Loucy (cell line): Measurements from ENCODE around the gene CD14.

Source experiments
- H2AFZ ChIP-seq: fragments of 200-600 bp; sonication (generic); 2 replicates; pipeline ENCODE4 v1.6.0; 2016; ENCODE audit warnings: antibody characterized with exemption, mild to moderate bottlenecking, low read length, moderate library complexity
- H3F3A ChIP-seq: fragments of 200-600 bp; 2 replicates; pipeline ENCODE4 v1.6.0; 2016; ENCODE audit warnings: antibody characterized with exemption, low read depth, mild to moderate bottlenecking
- H3K27me3 ChIP-seq: fragments of 200-600 bp; sonication (generic); 2 replicates; pipeline ENCODE4 v1.6.1; 2014; ENCODE audit warnings: low read length, mild to moderate bottlenecking; ENCODE audit not compliant: insufficient read depth, poor library complexity, severe bottlenecking
- H3K36me3 ChIP-seq: fragments of 200-600 bp; sonication (generic); 2 replicates; pipeline ENCODE4 v1.6.1; 2016; ENCODE audit warnings: low read length; ENCODE audit not compliant: insufficient read depth
- H3K4me1 ChIP-seq: fragments of 200-600 bp; sonication (generic); 2 replicates; pipeline ENCODE4 v1.5.1; 2014; ENCODE audit warnings: low read length, mild to moderate bottlenecking; ENCODE audit not compliant: insufficient read depth, poor library complexity, severe bottlenecking
- H3K4me2 ChIP-seq: fragments of 200-600 bp; sonication (generic); 2 replicates; pipeline ENCODE4 v1.6.0; 2014; ENCODE audit warnings: antibody characterized with exemption, low read length, low read depth, mild to moderate bottlenecking; ENCODE audit not compliant: poor library complexity, severe bottlenecking
- H3K4me3 ChIP-seq: fragments of 200-600 bp; sonication (generic); 2 replicates; pipeline ENCODE4 v1.5.1; 2014; ENCODE audit warnings: low read length, mild to moderate bottlenecking, mixed read lengths; ENCODE audit not compliant: poor library complexity, severe bottlenecking
- H3K79me2 ChIP-seq: fragments of 200-600 bp; sonication (generic); 2 replicates; pipeline ENCODE4 v1.6.1; 2014; ENCODE audit warnings: low read length; ENCODE audit not compliant: insufficient read depth
- H3K9ac ChIP-seq: fragments of 200-600 bp; sonication (generic); 2 replicates; pipeline ENCODE4 v1.6.0; 2014; ENCODE audit warnings: mild to moderate bottlenecking, low read depth, low read length, moderate library complexity; ENCODE audit not compliant: poor library complexity, severe bottlenecking
- H3K9me2 ChIP-seq: fragments of 200-600 bp; sonication (generic); replicated peaks from 2 replicates; pipeline ENCODE4 v1.6.1; 2016; ENCODE audit warnings: low read depth, low read length, mixed read lengths
- H3K9me3 ChIP-seq: fragments of 200-600 bp; sonication (generic); 2 replicates; pipeline ENCODE4 v1.6.1; 2014; ENCODE audit warnings: mild to moderate bottlenecking, antibody characterized with exemption, low read length, low read depth; ENCODE audit not compliant: insufficient read depth
- H4K20me1 ChIP-seq: fragments of 200-600 bp; sonication (generic); 2 replicates; pipeline ENCODE4 v1.6.0; 2014; ENCODE audit warnings: antibody characterized with exemption, low read length, mild to moderate bottlenecking; ENCODE audit not compliant: insufficient read depth, poor library complexity, severe bottlenecking
- CTCF ChIP-seq: fragments of 200-600 bp; sonication (generic); conservative IDR thresholded peaks from 2 replicates; pipeline ENCODE4 v1.5.1; 2014; ENCODE audit warnings: mild to moderate bottlenecking, antibody characterized with exemption, low read length
- EZH2phosphoT487 ChIP-seq: fragments of 200-600 bp; IDR thresholded peaks from 2 replicates; pipeline ENCODE4 v1.6.1; 2018; ENCODE audit warnings: antibody characterized with exemption, mild to moderate bottlenecking, moderate library complexity, borderline replicate concordance

Gene CD14

GRCh38 chr5:140631036-140631417, 1.9 kb downstream of the CD14 start:
- Histone ChIP-seq H4K20me1 (no peaks in the 10 kb centered on the region), H3K9me3 (no peaks in the 10 kb centered on the region), H2AFZ (no peak overlapping the region), H3F3A (no peaks in the 10 kb centered on the region), H3K4me3 (no peak overlapping the region), H3K9me2 (no peaks in the 10 kb centered on the region), H3K4me1 (no peaks in the 10 kb centered on the region), H3K27me3 (no peaks in the 10 kb centered on the region), H3K36me3 (no peaks in the 10 kb centered on the region), H3K9ac (no peak overlapping the region), H3K79me2 (no peaks in the 10 kb centered on the region), H3K4me2 (no peak overlapping the region)
- TF ChIP-seq EZH2phosphoT487: no peak
- no peak for TF ChIP-seq CTCF

GRCh38 chr5:140630292-140631035, 2.5 kb downstream of the CD14 start:
- no peak overlapping the region for H3K4me3 ChIP-seq
- H3K9me2 ChIP-seq: no peaks in the 10 kb centered on the region
- TF ChIP-seq CTCF: no peak
- H3K4me2 ChIP-seq: no peak overlapping the region
- H3K9me3 ChIP-seq: no peaks in the 10 kb centered on the region
- H3K9ac ChIP-seq: no peak overlapping the region
- H2AFZ ChIP-seq: no peak overlapping the region
- H3K79me2 ChIP-seq: no peaks in the 10 kb centered on the region
- no peaks in the 10 kb centered on the region for H4K20me1 ChIP-seq
- H3F3A ChIP-seq: no peaks in the 10 kb centered on the region
- no peaks in the 10 kb centered on the region for H3K36me3 ChIP-seq
- no peaks in the 10 kb centered on the region for H3K27me3 ChIP-seq
- H3K4me1 ChIP-seq: no peaks in the 10 kb centered on the region

GRCh38 chr5:140628711-140629110, 4.3 kb downstream of the CD14 start:
- no peak overlapping the region for H2AFZ ChIP-seq
- no peaks in the 10 kb centered on the region for H3F3A ChIP-seq
- H3K36me3 ChIP-seq: no peaks in the 10 kb centered on the region
- no peaks in the 10 kb centered on the region for H3K79me2 ChIP-seq
- no peaks in the 10 kb centered on the region for H3K9me3 ChIP-seq
- no peaks in the 10 kb centered on the region for H3K4me1 ChIP-seq
- TF ChIP-seq CTCF (no peak), EZH2phosphoT487 (no peak)
- no peaks in the 10 kb centered on the region for H3K27me3 ChIP-seq
- no peaks in the 10 kb centered on the region for H3K9me2 ChIP-seq
- H4K20me1 ChIP-seq: no peaks in the 10 kb centered on the region
- H3K4me2 ChIP-seq: no peak overlapping the region
- no peak overlapping the region for H3K4me3 ChIP-seq
- H3K9ac ChIP-seq: no peak overlapping the region
